Measurements from ENCODE around the gene NISCH. TPM values are rescaled to one million over a fixed set of nuclear protein-coding genes. Genes with fewer than 3 reads are reported as not detected.
"Not testable (repeated sequence)": the region's sequence is repeated elsewhere in the genome, so short reads cannot be mapped to it uniquely, and the experiment has no call there.

NISCH gene
- total RNA-seq, 2 experiments from 2014 or later: 73.8 to 75.0 TPM

DNA sequence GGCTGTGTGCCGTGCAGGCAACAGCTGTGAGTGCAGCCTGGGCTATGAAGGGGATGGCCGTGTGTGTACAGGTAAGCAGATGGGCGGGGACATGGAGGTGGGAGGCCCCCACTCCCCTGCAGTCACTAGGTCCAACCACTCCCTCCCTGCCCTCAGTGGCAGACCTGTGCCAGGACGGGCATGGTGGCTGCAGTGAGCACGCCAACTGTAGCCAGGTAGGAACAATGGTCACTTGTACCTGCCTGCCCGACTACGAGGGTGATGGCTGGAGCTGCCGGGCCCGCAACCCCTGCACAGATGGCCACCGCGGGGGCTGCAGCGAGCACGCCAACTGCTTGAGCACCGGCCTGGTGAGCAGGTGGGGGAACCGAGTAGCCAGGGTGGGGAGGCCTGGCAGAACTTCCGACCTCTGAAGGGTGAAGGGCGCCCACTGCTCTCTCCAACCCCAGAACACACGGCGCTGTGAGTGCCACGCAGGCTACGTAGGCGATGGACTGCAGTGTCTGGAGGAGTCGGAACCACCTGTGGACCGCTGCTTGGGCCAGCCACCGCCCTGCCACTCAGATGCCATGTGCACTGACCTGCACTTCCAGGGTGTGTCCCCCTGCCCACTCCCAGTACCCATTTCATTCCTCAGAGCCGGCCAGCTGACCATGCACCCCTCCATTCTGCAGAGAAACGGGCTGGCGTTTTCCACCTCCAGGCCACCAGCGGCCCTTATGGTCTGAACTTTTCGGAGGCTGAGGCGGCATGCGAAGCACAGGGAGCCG is 66.7 kb downstream of the NISCH start:
- no peak for DNase-seq
- Mint-ChIP-seq H3K4me3 (no peak overlapping the region), H3K9me3 (no peaks in the 10 kb centered on the region), H3K36me3 (ENCODE audit: low read depth) (no peaks in the 10 kb centered on the region), H3K27me3 (no peaks in the 10 kb centered on the region), H3K27ac (no peak overlapping the region), H3K4me1 (no peaks in the 10 kb centered on the region)
- ChIA-PET CTCF (no interaction called here), POLR2A (no interaction called here)

DNA sequence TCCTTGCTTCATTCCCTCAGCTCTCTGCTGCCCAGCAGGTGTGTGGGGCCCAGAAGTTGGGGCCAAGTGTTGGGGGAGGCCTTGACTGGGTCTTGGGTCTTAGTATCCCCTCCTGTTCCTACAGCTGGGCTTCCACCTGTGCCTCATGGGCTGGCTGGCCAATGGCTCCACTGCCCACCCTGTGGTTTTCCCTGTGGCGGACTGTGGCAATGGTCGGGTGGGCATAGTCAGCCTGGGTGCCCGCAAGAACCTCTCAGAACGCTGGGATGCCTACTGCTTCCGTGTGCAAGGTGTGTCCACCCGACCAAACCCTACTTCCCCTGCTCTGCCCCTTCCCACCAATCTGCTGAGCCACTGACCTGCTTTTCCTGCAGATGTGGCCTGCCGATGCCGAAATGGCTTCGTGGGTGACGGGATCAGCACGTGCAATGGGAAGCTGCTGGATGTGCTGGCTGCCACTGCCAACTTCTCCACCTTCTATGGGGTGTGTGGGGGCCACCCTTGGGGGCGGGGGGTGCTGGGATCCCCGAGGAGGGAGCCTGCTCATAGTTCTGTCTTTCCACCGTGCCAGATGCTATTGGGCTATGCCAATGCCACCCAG is 67.3 kb downstream of the NISCH start:
- POLR2A ChIA-PET: no interaction called here
- CTCF ChIA-PET: no interaction called here
- Mint-ChIP-seq H3K4me3 (no peak overlapping the region), H3K4me1 (no peaks in the 10 kb centered on the region), H3K36me3 (ENCODE audit: low read depth) (no peaks in the 10 kb centered on the region), H3K9me3 (no peaks in the 10 kb centered on the region), H3K27me3 (no peaks in the 10 kb centered on the region), H3K27ac (no peak overlapping the region)
- no peak for DNase-seq

DNA sequence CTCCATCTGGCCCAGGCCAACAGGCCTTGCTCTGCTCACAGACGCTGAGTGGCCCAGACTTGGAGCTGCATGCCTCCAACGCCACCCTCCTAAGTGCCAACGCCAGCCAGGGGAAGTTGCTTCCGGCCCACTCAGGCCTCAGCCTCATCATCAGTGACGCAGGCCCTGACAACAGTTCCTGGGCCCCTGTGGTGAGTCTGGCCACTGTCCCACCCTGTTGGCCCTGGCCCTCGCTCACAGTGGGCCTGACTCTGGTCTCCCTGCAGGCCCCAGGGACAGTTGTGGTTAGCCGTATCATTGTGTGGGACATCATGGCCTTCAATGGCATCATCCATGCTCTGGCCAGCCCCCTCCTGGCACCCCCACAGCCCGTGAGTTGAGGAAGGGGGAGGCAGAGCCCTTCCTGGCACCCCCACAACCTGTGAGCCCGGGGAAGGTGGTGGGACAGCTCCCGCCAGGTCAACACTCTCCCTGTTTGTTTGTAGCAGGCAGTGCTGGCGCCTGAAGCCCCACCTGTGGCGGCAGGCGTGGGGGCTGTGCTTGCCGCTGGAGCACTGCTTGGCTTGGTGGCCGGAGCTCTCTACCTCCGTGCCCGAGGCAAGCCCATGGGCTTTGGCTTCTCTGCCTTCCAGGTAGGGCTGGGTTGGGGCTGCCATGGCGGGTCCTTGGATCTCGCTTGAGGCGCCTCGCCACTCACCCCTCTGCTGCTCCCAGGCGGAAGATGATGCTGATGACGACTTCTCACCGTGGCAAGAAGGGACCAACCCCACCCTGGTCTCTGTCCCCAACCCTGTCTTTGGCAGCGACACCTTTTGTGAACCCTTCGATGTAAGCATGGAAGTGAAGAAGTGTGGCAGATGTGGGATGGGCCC is 68.2 kb downstream of the NISCH start:
- Mint-ChIP-seq H3K36me3 (ENCODE audit: low read depth) (no peaks in the 10 kb centered on the region), H3K4me3 (no peak overlapping the region), H3K9me3 (no peaks in the 10 kb centered on the region), H3K27me3 (no peaks in the 10 kb centered on the region), H3K27ac (no peak overlapping the region), H3K4me1 (no peaks in the 10 kb centered on the region)
- POLR2A ChIA-PET: no interaction called here
- CTCF ChIA-PET: no interaction called here
- no peak for DNase-seq

DNA sequence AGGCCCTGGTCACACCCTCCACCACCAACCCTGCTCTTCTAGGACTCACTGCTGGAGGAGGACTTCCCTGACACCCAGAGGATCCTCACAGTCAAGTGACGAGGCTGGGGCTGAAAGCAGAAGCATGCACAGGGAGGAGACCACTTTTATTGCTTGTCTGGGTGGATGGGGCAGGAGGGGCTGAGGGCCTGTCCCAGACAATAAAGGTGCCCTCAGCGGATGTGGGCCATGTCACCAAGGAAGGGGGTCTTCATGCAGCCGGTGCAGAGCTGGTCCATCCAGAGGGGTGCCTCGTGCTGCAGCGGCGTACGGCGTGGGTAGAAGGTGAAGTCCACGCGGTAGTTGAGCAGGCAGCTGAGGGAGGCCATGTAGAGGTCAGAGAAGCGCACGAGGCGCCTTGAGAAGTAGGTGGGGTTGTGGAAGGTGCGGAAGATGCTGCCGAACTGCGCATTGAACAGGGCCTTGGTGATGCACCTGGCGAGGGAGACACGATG is 68.9 kb downstream of the NISCH start:
- ChIA-PET CTCF (no interaction called here), POLR2A (no interaction called here)
- H3K27ac Mint-ChIP-seq: no peak overlapping the region
- no peaks in the 10 kb centered on the region for H3K27me3 Mint-ChIP-seq
- no peaks in the 10 kb centered on the region for H3K9me3 Mint-ChIP-seq
- no peak overlapping the region for H3K4me3 Mint-ChIP-seq
- no peaks in the 10 kb centered on the region for H3K36me3 Mint-ChIP-seq (ENCODE audit: low read depth)
- DNase-seq: no peak
- H3K4me1 Mint-ChIP-seq: no peaks in the 10 kb centered on the region

DNA sequence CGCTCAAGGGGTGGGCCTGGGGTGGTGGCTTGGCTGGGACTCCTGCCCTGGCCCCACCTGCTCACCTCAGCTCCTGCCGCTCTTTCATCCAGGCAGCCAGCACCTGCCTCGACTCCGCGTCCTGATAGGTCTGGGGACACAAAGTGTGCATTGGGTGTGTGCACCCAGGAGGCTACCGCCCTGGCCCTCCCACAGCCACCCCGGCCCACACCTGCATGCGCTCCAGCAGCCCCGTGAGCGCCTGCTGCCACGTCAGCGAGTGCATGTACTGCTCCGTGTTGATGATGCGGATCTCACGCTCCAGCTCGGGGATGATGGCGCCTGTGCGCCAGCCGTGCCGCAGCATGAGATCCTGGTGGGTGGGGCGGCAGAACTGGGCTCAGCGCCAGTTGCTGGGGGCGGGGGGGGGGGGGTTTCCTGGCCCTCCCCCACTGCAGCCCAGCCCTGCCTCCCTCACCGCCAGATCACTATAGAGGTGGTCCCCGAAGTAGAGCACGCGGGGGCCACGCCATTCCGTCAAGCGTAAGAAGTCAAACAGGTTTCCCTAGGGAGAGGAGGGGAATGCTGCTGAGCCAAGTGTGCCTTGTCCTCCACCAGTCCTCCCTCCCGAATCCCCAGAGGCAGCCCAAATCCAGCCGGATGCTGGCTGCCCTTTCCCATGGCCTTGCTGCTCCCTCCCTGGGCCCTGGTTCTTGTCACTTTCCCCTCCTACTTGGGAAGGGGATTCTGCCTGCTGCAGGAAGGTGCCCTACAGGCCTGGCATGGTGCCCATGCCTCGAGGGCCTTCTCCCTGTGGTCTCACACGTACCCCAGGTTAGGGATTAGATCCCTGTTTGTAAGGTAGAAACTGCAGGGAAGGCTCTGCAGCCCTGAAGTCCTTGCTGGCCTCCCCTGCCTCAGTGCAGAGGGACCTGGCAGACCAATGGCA is 69.6 kb downstream of the NISCH start:
- H3K4me3 Mint-ChIP-seq: no peak overlapping the region
- no peak overlapping the region for H3K27ac Mint-ChIP-seq
- CTCF ChIA-PET: no interaction called here
- H3K27me3 Mint-ChIP-seq: no peaks in the 10 kb centered on the region
- DNase-seq: no peak
- H3K36me3 Mint-ChIP-seq (ENCODE audit: low read depth): no peaks in the 10 kb centered on the region
- POLR2A ChIA-PET: interaction anchor here (1.3 kb wide), 1 partner anchor 11 kb away, joined by 4 read pairs; the partner anchor contains the start of gene UQCC5
- H3K9me3 Mint-ChIP-seq: no peaks in the 10 kb centered on the region
- H3K4me1 Mint-ChIP-seq: no peaks in the 10 kb centered on the region

- ChIA-PET POLR2A (interaction anchor here (1.3 kb wide), 1 partner anchor 10 kb away, joined by 4 read pairs; the partner anchor contains the start of gene UQCC5), CTCF (interaction anchor here (0.8 kb wide), 1 partner anchor 10 kb away, joined by 3 read pairs; the partner anchor contains the start of gene UQCC5)
- no peak overlapping the region for H3K27ac Mint-ChIP-seq
- no peaks in the 10 kb centered on the region for H3K4me1 Mint-ChIP-seq
- H3K9me3 Mint-ChIP-seq: no peaks in the 10 kb centered on the region
- no peak overlapping the region for H3K4me3 Mint-ChIP-seq
- no peaks in the 10 kb centered on the region for H3K36me3 Mint-ChIP-seq (ENCODE audit: low read depth)
- no peaks in the 10 kb centered on the region for H3K27me3 Mint-ChIP-seq
- no peak for DNase-seq
Measured at GRCh38 chr3:52525680-52526561, 70.5 kb downstream of the NISCH start.

DNA sequence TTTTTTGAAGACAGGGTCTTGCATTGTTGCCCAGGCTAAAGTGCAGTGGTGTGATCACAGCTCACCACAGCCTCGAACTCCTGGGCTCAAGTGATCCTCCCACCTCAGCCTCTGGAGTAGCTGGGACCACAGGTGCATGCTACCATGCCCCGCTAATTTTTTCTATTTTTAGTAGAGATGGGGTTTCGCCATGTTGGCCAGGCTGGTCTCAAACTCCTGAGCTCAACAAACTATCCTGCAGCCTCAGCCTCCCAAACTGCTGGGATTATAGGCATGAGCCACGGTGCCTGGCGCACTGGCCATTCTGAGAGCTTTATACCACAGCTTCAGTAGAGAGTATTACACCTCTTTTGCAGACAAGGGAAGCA is 71.3 kb downstream of the NISCH start:
- not testable (repeated sequence) for H3K36me3 Mint-ChIP-seq (ENCODE audit: low read depth); H3K4me1 Mint-ChIP-seq; DNase-seq; H3K27ac Mint-ChIP-seq; H3K27me3 Mint-ChIP-seq; H3K4me3 Mint-ChIP-seq; H3K9me3 Mint-ChIP-seq
- ChIA-PET POLR2A (interaction anchor here (1.3 kb wide), 1 partner anchor 9 kb away, joined by 4 read pairs; the partner anchor contains the start of gene UQCC5), CTCF (interaction anchor here (0.8 kb wide), 1 partner anchor 10 kb away, joined by 3 read pairs; the partner anchor contains the start of gene UQCC5)

GRCh38 chr3:52527039-52527731 is 71.8 kb downstream of the NISCH start:
- CTCF ChIA-PET: interaction anchor here (0.8 kb wide), 1 partner anchor 9 kb away, joined by 3 read pairs; the partner anchor contains the start of gene UQCC5
- Mint-ChIP-seq H3K36me3 (ENCODE audit: low read depth) (no peaks in the 10 kb centered on the region), H3K4me1 (peaks cover 4% of the 10 kb centered on the region), H3K4me3 (no peak overlapping the region), H3K27me3 (no peaks in the 10 kb centered on the region), H3K27ac (no peak overlapping the region), H3K9me3 (no peaks in the 10 kb centered on the region)
- POLR2A ChIA-PET: no interaction called here
- DNase-seq: no peak

DNA sequence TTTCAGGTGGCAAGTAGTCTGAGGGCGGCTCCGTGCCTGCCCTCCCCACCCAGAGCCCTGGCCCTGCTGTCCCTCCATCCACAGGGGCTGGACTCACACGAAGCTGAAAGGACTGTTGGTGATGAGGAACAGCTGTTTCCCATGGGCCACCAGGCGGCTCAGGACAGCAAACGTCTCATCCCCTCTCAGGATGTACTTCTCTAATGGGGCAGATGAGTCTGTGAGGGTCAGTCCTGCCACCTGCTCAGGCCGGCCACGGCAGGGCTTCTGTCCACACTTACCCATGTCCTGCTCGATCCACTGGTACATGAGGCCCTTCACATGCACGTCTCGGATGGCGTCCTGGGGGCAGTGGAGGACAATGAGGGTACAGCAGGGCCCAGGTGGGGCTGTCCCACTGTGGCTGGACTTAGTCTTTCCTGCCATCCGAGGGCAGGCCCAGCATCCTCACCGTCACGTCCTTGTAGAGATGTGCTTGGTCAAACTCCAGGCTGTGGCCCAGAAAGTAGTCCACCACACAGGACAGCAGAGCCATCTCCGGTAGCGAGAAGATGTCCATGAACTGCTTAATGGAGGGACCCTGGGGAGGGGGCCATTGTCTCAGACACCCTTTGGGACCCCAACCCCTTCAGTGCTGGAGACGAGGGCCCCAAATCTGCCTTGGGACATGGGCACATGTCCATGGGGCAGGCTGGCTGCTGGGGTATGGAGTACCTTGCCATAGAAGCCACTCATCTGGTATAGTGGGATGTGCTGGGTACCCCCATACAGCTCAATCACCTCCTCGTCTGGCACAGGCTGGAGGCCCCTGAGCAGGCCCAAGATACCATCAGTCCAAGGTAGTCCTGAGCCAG is 72.6 kb downstream of the NISCH start:
- H3K9me3 Mint-ChIP-seq: no peaks in the 10 kb centered on the region
- ChIA-PET CTCF (no interaction called here), POLR2A (no interaction called here)
- DNase-seq: no peak
- H3K27me3 Mint-ChIP-seq: no peaks in the 10 kb centered on the region
- H3K4me1 Mint-ChIP-seq: peaks cover 10% of the 10 kb centered on the region
- no peak overlapping the region for H3K4me3 Mint-ChIP-seq
- no peak overlapping the region for H3K27ac Mint-ChIP-seq
- no peaks in the 10 kb centered on the region for H3K36me3 Mint-ChIP-seq (ENCODE audit: low read depth)

DNA sequence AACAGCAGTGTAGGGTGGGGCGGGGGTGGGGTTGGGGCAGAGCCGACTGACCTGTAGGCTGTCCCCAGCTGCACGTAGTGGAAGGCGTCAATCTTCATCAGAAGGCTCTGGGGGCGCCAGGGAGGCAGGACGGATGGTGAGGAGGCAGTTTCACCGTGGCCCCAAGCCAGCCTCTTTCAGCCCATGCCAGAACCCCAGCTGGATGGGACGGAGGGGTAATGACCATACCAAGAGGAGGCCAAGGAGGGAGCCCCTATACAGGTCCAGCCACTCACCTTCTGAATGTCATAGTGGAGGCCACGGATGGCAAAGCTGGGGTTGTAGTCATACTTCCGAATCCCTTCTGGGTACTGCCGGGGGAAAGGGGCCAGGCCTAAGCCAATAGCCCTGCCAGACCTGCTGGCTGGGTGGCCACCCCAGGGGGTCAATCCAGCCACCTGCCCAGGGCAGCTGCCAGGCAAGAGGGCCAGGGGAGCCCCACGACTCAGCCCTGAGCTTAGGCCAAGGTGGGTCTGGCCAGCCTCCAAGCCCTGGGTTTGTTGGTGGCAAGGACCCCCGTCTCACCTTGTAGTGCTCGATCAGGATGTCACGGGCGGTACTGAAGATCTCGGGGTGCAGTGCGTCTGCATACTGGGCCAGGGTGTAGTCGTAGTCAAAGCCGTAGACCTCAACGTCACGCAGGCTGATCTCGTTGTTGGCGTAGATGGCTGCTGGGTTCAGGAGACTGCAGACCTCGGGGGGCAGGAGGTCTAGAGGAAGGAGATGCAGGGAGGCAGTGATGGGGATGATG is 73.4 kb downstream of the NISCH start:
- H3K27me3 Mint-ChIP-seq: no peaks in the 10 kb centered on the region
- H3K4me1 Mint-ChIP-seq: peaks cover 10% of the 10 kb centered on the region
- ChIA-PET CTCF (no interaction called here), POLR2A (no interaction called here)
- no peak overlapping the region for H3K27ac Mint-ChIP-seq
- no peaks in the 10 kb centered on the region for H3K36me3 Mint-ChIP-seq (ENCODE audit: low read depth)
- no peaks in the 10 kb centered on the region for H3K9me3 Mint-ChIP-seq
- no peak for DNase-seq
- no peak overlapping the region for H3K4me3 Mint-ChIP-seq

Data from activated CD4-positive, alpha-beta memory T cell treated with anti-CD3 and anti-CD28 coated beads, Interleukin-2, amount 10 ng/mL, durations not matched to agents 7 days and 5 days (primary cell).